CD4-positive, alpha-beta T cell (primary cell): Measurements from ENCODE around the gene ACTR3C. TPM values are rescaled to one million over a fixed set of nuclear protein-coding genes. Genes with fewer than 3 reads are reported as not detected.
"Not testable (repeated sequence)": the region's sequence is repeated elsewhere in the genome, so short reads cannot be mapped to it uniquely, and the experiment has no call there.

Experiments
- ATAC-seq: fragments of 200-7000 bp; cut with Tn5 transposase; one replicate; pipeline ENCODE4 v1.10.0; 2022; ENCODE audit warnings: mild to moderate bottlenecking; ENCODE audit not compliant: poor library complexity
- CTCF ChIA-PET: fragments of 350-600 bp; sonication (Branson Sonifier 250); formaldehyde crosslinking; loops from one replicate; lab custom pipeline; 2021; ENCODE audit warnings: antibody characterized with exemption, inconsistent platforms; lab: Charles Lee
- POLR2A ChIA-PET: fragments of 350-600 bp; sonication (Branson Sonifier 250); formaldehyde crosslinking; loops from one replicate; lab custom pipeline; 2021; ENCODE audit warnings: antibody characterized with exemption, inconsistent platforms; lab: Charles Lee
- DNase-seq, 14 experiments: peaks; one replicate each; pipeline ENCODE4 v3.0.0-alpha.2; 2013 to 2020; ENCODE audit warnings: mixed read lengths in 2 of 14
- H3K27ac ChIP-seq, 2 donors: one replicate each; pipeline versions ENCODE4 v1.5.1 to v1.7.0; 2013; ENCODE audit warnings: low read length in 2 of 2, low read depth in 1 of 2, mild to moderate bottlenecking in 1 of 2
- H3K27me3 ChIP-seq, 2 experiments: 1 replicate in 1 of 2; 2 replicates in 1 of 2; pipeline versions ENCODE4 v1.6.1 to v1.7.0; 2013; ENCODE audit warnings: low read length in 2 of 2, control low read depth in 1 of 2, mild to moderate bottlenecking in 1 of 2, moderate library complexity in 1 of 2; ENCODE audit not compliant: insufficient read depth in 2 of 2, control insufficient read depth in 1 of 2
- H3K36me3 ChIP-seq: one replicate; pipeline ENCODE4 v1.6.1; 2013; ENCODE audit warnings: low read length, control low read depth; ENCODE audit not compliant: insufficient read depth
- H3K4me1 ChIP-seq: one replicate; pipeline ENCODE4 v1.6.1; 2013; ENCODE audit warnings: low read length, control low read depth; ENCODE audit not compliant: insufficient read depth
- H3K4me3 ChIP-seq: one replicate; pipeline ENCODE4 v1.5.1; 2013; ENCODE audit warnings: mild to moderate bottlenecking, low read length, moderate library complexity
- H3K9me3 ChIP-seq, 2 experiments: 1 replicate in 1 of 2; 2 replicates in 1 of 2; pipeline versions ENCODE4 v1.6.1 to v1.7.0; 2013; ENCODE audit warnings: low read length in 2 of 2, mild to moderate bottlenecking in 2 of 2, control low read depth in 1 of 2, moderate library complexity in 1 of 2; ENCODE audit not compliant: control insufficient read depth in 1 of 2, insufficient read depth in 1 of 2
- H3K27ac Mint-ChIP-seq: one replicate; pipeline ENCODE4 v1.8.0; 2020; ENCODE audit warnings: mixed read lengths
- H3K27me3 Mint-ChIP-seq: one replicate; pipeline ENCODE4 v1.8.0; 2021; ENCODE audit warnings: mixed read lengths
- H3K36me3 Mint-ChIP-seq: one replicate; pipeline ENCODE4 v1.8.0; 2021; ENCODE audit warnings: low read depth, mixed read lengths
- H3K4me1 Mint-ChIP-seq: one replicate; pipeline ENCODE4 v1.8.0; 2021; ENCODE audit warnings: low read depth, mixed read lengths
- H3K4me3 Mint-ChIP-seq: one replicate; pipeline ENCODE4 v1.8.0; 2020; ENCODE audit warnings: mild to moderate bottlenecking, mixed read lengths
- H3K9me3 Mint-ChIP-seq: one replicate; pipeline ENCODE4 v1.8.0; 2020; ENCODE audit warnings: mixed read lengths
- intact Hi-C, 2 experiments: fragments of 100-400 bp; cut with DNase I in 1 of 2; cut with micrococcal nuclease in 1 of 2; formaldehyde crosslinking; loops; one replicate each; pipeline versions ENCODE4 v1.15.1 to v1.9.0; 2023 to 2025; cut with DNase I, micrococcal nuclease
- total RNA-seq, 174 experiments: library from RNA in 2 of 174; stranded (reverse) in 2 of 174; gene quantifications; one replicate each; pipeline ENCODE4 v1.2.3 and lab custom pipeline; 2021 to 2026
- TF ChIP-seq, protein P1 (sequence below): fragments of 200-600 bp; IDR thresholded peaks from one replicate; pipeline ENCODE4 v1.8.0; 2022; ENCODE audit warnings: antibody characterized with exemption, mild to moderate bottlenecking

The ACTR3C gene
- total RNA-seq, 2 experiments from 2014 or later, result 1.9 to 3.4 TPM

GRCh38 chr7:150276132-150276695 lies 47.1 kb downstream of the ACTR3C start:
- H3K27me3 ChIP-seq, H3K27me3 Mint-ChIP-seq, H3K36me3 Mint-ChIP-seq, H3K4me1 ChIP-seq, H3K9me3 ChIP-seq, H3K27ac Mint-ChIP-seq, H3K4me3 ChIP-seq, H3K4me3 Mint-ChIP-seq, POLR2A ChIA-PET, CTCF ChIA-PET, H3K27ac ChIP-seq, H3K9me3 Mint-ChIP-seq, H3K4me1 Mint-ChIP-seq, H3K36me3 ChIP-seq: not testable (repeated sequence)
- TF ChIP-seq, protein P1, sequence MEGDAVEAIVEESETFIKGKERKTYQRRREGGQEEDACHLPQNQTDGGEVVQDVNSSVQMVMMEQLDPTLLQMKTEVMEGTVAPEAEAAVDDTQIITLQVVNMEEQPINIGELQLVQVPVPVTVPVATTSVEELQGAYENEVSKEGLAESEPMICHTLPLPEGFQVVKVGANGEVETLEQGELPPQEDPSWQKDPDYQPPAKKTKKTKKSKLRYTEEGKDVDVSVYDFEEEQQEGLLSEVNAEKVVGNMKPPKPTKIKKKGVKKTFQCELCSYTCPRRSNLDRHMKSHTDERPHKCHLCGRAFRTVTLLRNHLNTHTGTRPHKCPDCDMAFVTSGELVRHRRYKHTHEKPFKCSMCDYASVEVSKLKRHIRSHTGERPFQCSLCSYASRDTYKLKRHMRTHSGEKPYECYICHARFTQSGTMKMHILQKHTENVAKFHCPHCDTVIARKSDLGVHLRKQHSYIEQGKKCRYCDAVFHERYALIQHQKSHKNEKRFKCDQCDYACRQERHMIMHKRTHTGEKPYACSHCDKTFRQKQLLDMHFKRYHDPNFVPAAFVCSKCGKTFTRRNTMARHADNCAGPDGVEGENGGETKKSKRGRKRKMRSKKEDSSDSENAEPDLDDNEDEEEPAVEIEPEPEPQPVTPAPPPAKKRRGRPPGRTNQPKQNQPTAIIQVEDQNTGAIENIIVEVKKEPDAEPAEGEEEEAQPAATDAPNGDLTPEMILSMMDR, result peak; percentile 83
- DNase-seq, result peak in 9 of 14 experiments; percentile 6 to 61 (median 14)
- intact Hi-C loops, result loop anchor here (5.0 to 10.0 kb wide), 2 partner anchors 391 to 394 kb away; no protein-coding TSS in a partner anchor
- peak; percentile 68 for ATAC-seq

GRCh38 chr7:150271898-150272297 lies 51.4 kb downstream of the ACTR3C start:
- POLR2A ChIA-PET, H3K4me3 Mint-ChIP-seq, H3K4me1 Mint-ChIP-seq, H3K27ac Mint-ChIP-seq, H3K4me3 ChIP-seq, H3K27me3 Mint-ChIP-seq, H3K27me3 ChIP-seq, H3K4me1 ChIP-seq, H3K36me3 ChIP-seq, H3K9me3 Mint-ChIP-seq, CTCF ChIA-PET, H3K36me3 Mint-ChIP-seq, H3K9me3 ChIP-seq, H3K27ac ChIP-seq, DNase-seq: not testable (repeated sequence)
- peak; percentile 39 for ATAC-seq
- intact Hi-C loops, result loop anchor here in 1 of 2 experiments (10.0 kb wide), 1 partner anchor 387 kb away; no protein-coding TSS in a partner anchor

- H3K4me1 Mint-ChIP-seq, H3K36me3 Mint-ChIP-seq, H3K27me3 Mint-ChIP-seq, CTCF ChIA-PET, H3K9me3 Mint-ChIP-seq, H3K4me1 ChIP-seq, H3K27me3 ChIP-seq, POLR2A ChIA-PET, H3K27ac Mint-ChIP-seq, H3K36me3 ChIP-seq, H3K27ac ChIP-seq, DNase-seq, H3K4me3 ChIP-seq, ATAC-seq, H3K4me3 Mint-ChIP-seq, H3K9me3 ChIP-seq: not testable (repeated sequence)
- intact Hi-C loops, result loop anchor here in 1 of 2 experiments (10.0 kb wide), 1 partner anchor 385 kb away; no protein-coding TSS in a partner anchor
Measured at GRCh38 chr7:150270101-150270824, 53.1 kb downstream of the ACTR3C start.

DNA sequence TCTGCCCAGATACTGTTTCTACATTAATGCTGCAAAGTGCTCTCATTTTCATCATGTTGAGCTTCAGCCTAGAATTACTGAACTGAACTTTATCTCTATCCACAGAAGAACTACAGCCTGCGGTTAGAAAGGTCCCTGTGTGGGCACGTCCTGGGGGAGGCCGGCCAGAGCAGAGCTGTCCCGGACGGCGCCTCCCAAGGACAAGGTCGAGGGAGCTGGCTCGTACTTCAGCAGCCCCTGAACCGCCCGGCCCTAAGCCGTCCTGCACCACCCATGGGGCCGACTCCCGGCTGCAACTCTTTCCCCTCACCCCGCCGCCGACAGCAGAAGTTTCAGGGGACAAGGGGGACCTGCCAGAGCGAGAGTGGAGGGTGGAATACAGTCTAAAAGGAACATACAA lies 54.5 kb downstream of the ACTR3C start:
- CTCF ChIA-PET, H3K4me3 ChIP-seq, H3K27me3 ChIP-seq, H3K9me3 Mint-ChIP-seq, H3K4me3 Mint-ChIP-seq, POLR2A ChIA-PET, H3K27ac Mint-ChIP-seq, H3K36me3 Mint-ChIP-seq, H3K27ac ChIP-seq, H3K36me3 ChIP-seq, H3K4me1 ChIP-seq, H3K27me3 Mint-ChIP-seq, H3K4me1 Mint-ChIP-seq, intact Hi-C loops, H3K9me3 ChIP-seq, DNase-seq, ATAC-seq: not testable (repeated sequence)

GRCh38 chr7:150268287-150268686 lies 55.1 kb downstream of the ACTR3C start:
- H3K36me3 Mint-ChIP-seq, H3K4me1 Mint-ChIP-seq, H3K27me3 Mint-ChIP-seq, H3K27ac Mint-ChIP-seq, H3K4me1 ChIP-seq, CTCF ChIA-PET, ATAC-seq, H3K4me3 Mint-ChIP-seq, H3K36me3 ChIP-seq, intact Hi-C loops, H3K27ac ChIP-seq, H3K27me3 ChIP-seq, DNase-seq, H3K9me3 Mint-ChIP-seq, H3K4me3 ChIP-seq, H3K9me3 ChIP-seq, POLR2A ChIA-PET: not testable (repeated sequence)

DNA sequence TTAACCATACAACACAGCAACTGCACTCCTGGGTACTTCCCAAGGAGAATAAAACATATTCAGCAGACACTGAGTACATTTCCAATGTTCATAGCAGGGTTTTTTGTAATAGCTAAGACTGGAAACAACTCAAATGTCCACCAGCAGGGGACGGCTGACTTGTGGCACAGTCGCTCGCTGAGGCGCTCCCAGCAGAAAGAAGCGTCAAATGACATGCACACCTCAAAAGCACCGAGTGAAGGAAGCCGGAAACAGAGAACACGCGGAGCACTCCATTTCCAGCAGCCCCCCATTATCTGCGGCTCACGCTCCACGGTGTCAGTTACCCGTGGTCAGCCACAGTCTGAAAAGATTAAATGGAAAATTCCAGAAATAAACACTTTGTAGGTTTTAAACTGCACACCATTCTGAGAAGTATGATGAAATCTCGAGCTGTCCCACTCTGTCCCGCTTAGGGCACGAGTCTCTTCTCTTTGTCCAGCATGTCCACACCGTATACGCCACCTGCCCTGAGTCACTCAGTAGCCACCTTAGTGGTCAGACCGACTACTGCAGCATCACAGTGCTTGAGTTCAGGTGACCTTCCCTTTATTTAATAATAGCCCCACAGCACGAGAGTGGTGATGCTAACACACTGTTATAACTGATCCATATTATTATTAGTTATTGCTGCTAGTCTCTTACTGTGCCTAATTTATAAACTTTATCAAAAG lies 56.2 kb downstream of the ACTR3C start:
- H3K36me3 Mint-ChIP-seq, H3K9me3 ChIP-seq, intact Hi-C loops, H3K4me1 ChIP-seq, H3K4me3 Mint-ChIP-seq, POLR2A ChIA-PET, H3K27ac Mint-ChIP-seq, H3K27me3 ChIP-seq, ATAC-seq, H3K27me3 Mint-ChIP-seq, H3K27ac ChIP-seq, H3K9me3 Mint-ChIP-seq, H3K4me1 Mint-ChIP-seq, H3K4me3 ChIP-seq, H3K36me3 ChIP-seq, DNase-seq, CTCF ChIA-PET: not testable (repeated sequence)
